GM21367 (cell line): ENCODE measurements around the gene ERBIN.

Experiments
- ATAC-seq: cut with Tn5 transposase; IDR thresholded peaks from one replicate; pipeline ENCODE4 v1.9.1; 2021; ENCODE audit not compliant: unreplicated experiment

ERBIN gene

GRCh38 chr5:66113160-66113559 lies 186.8 kb downstream of the ERBIN start:
- no peak for ATAC-seq

- ATAC-seq: no peak
Measured at GRCh38 chr5:66118304-66118703, 191.9 kb downstream of the ERBIN start.

GRCh38 chr5:66122379-66123034 lies 196.1 kb downstream of the ERBIN start:
- no peak for ATAC-seq

- no peak for ATAC-seq
Measured at GRCh38 chr5:66129144-66129543, 202.8 kb downstream of the ERBIN start.

- no peak for ATAC-seq
Measured at GRCh38 chr5:66130493-66130892, 204.1 kb downstream of the ERBIN start.
